GM19328 (cell line): Measurements from ENCODE around the gene KIF1A.

ENCODE experiments used
- ATAC-seq: cut with Tn5 transposase; IDR thresholded peaks from one replicate; pipeline ENCODE4 v1.9.1; 2021; ENCODE audit warnings: mild to moderate bottlenecking, moderate library complexity; ENCODE audit not compliant: unreplicated experiment

KIF1A gene

GRCh38 chr2:240819126-240819857 is 727 bp downstream of the KIF1A start:
- ATAC-seq = no peak

DNA sequence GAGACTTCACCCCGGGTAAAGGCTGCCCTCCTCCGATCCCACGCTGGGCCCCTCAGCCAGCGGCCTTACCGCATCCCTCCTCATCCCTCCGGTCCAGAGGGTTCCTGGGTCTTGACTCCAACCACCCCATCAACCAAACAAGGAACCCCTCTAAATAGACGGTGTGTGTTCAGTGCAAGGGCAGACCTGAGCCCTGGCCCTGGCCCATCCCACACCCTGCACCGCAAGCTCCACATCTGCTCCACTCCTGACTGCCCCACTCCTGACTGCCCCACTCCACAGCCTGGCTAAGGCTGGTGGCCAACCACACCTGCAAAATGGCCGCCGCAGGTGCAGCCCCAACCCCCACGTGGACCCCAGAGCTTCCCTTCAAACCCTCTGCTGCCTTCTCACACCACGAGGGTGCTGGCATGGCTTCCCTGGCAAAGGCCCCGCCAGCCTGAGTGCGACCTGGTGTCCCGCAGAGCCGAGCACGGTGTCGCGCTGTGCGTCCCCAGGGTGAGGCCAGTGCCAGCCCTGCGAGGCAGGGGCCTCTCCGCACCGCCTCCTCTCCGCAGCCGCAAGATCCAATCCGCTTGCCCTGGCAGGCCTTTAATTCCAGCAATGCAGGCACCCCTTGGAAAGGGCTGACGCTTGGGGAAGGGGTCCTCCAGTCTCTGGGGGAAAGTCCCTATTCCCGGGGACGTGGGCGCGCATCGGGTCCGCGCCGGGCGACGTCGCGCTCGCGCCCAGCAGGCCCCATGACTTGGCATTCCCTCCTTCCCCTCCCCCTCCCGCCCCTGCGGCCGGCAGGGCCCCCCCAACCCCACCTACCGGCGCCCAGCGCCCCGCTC is 1.5 kb downstream of the KIF1A start:
- no peak for ATAC-seq

DNA sequence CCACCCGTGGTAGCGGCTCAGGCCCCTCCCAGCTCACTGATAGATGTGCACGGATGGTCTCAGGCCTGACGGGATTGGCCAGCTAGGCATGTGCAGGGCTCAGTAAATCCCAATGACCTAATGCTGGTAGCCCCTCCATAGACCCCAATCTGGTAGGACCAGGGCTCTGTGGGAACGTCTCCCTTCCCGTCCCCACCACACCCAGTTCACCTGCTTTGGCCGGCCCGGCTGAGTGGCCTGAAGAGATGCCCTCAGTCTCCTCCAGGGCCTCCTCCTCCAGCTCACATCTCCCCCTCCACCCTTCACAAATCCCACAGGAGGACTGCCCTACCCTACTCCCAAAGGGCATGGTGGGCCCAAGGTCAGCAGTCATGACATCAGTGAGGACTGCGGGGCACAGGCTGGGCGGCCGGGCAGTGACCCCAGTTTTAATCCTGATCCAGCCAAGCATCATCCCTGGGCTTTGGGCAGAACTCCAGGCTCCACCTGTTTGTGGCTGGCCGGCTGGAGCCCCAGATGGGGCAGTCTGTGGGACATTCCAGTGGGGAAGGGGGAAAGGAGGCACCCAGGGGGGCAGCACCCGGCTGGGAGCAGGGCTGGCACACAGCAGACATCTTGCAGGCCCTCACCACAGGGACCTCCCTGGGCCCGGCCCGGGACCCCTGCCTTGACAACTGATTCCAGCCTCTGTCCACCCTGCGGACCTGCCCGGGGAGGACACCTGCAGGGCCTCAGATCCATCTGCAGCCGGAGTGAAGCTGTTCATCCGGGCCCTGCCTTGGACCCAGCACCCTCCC is 2.3 kb downstream of the KIF1A start:
- ATAC-seq = no peak

- ATAC-seq = no peak
These were observed 3.2 kb downstream of the KIF1A start for GRCh38 chr2:240816584-240817495.

DNA sequence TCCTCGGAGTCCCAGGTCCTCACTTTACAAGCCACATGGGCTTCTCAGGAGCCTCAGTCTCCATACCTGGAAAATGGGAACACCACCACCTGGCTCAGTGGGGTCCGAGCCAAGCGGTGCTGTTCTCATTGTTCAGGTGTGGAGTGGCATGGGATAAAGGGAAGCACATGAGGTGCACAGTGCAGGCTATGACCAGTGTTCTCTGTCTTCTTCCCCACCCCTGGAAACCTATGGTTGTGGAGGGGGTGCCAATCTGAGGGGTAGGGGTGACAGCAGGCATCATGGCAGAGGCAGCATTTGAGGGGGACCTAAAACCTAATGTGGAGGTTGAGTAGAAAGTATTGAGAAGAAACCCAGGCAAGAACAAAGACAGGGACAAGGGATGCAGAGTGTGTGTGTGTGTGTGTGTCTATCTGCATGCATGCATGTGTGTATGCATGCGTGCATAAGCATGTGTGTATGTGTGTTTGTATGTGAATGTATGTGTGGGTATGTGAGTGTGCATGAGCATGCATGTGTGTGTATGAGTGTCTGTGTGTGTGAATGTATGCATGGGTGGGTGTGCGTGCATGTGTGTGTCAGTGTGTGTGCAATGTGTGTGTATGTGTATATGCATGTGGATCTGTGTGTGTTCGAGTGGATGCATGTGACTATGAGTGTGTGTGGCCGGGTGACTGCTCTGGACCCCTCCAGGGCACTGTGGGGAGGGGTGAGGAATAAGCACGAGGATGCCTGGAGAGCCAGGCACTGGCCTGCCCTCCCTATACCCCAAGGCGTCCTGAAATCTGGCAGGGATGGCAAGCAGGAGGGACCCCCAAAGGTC is 4.0 kb downstream of the KIF1A start:
- no peak for ATAC-seq

DNA sequence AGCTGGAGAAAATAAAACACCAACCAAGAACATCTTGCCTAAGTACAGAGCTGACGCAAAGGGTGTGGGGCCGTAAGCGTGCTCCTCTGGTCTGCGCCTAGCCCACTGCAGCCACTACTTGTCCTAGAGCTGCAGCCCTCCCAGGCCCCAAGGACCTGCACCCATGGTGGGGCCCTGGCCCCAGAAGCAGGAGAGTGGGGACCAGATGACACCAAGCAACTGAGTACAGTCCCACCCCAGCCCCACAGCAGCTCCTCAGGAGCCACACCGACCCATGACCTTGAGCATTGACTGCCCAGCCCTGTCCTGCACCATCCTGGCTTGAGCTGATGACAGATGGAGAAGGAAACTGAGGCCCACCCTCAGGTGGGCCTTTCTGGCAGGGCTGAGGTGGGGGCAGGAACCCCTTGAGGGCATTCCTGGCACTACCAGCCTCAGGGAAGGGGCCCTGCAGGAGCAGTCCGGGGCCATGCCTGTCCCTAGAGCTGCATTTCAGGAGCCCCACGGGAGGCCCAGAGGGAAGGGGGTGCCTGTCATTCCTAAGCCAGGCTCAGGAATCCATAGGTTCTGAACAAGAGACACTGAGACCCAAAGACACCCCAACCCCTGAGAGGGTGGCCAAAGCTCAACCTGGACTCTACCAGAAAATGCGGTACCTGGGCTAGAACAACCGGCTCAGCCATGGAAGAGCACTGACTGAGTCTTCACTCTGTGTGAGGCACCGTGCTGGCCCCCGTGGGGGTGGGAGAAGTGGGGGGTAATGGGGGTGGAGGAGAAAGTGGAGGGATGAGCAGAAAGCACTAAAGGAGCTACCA is 4.9 kb downstream of the KIF1A start:
- ATAC-seq = no peak

GRCh38 chr2:240814280-240814679 is 5.7 kb downstream of the KIF1A start:
- ATAC-seq = no peak

GRCh38 chr2:240813231-240813921 is 6.6 kb downstream of the KIF1A start:
- ATAC-seq = no peak

- ATAC-seq = no peak
These were observed 7.3 kb downstream of the KIF1A start for GRCh38 chr2:240812721-240813120.

GRCh38 chr2:240812301-240812680 is 7.7 kb downstream of the KIF1A start:
- no peak for ATAC-seq

- no peak for ATAC-seq
These were observed 8.4 kb downstream of the KIF1A start for GRCh38 chr2:240811346-240812300.

DNA sequence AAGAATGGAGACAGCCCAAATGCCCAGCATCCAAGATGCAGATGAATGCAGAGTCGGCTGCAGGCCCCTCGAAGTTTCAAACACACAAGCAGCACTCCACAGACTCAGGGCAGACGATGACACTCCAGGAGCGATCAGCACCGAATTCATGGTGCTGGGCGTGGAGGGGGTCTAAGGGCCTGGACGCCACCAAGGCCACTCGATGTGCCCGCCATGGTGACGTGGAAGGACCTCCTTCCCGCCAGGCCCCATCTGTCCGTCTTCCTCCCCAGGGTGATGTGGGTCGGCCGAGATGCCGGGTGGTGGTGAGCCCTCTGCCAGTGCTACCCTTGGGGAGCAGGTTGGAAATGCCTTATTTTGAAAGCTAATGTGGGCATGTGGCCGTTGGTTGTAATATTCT is 9.4 kb downstream of the KIF1A start:
- no peak for ATAC-seq

GRCh38 chr2:240810199-240810598 is 9.8 kb downstream of the KIF1A start:
- no peak for ATAC-seq

DNA sequence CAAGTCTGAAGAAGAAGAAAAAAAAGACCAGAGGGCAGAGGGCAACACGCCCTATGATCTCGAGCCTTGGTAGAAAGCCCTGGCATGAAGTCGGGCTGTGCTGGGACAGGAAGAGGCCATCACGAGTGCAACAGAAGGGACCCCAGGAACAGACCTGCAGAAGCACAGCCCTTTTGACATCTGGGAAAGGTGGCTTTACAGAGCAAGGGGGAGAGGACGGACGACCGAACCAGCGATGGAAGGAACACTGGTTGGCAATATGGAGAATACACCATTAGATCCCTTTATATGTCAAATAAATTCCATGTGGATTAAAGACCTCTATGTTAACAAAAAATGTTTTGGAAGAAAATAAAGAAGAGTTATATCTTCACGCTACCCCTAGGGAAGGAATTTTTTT is 10.7 kb downstream of the KIF1A start:
- ATAC-seq = no peak

DNA sequence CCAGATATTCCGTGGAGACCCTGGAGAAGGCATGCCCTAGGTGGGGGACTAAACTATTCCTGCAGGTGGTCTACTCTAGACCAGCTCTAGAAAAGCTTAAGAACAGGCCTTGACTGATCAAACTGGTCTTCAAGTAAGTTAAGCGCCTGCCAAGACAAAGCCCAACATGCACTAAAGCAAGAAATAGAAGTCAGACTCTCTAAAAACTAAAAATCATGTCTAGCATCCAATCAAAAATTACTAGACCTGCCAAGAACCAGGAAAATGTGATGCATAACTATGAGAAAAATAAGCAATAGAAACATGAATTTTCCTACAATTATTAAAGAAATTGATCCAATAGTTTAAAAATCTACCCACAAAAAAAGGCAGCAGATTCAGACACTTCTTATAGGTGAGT is 13.6 kb downstream of the KIF1A start:
- no peak for ATAC-seq

DNA sequence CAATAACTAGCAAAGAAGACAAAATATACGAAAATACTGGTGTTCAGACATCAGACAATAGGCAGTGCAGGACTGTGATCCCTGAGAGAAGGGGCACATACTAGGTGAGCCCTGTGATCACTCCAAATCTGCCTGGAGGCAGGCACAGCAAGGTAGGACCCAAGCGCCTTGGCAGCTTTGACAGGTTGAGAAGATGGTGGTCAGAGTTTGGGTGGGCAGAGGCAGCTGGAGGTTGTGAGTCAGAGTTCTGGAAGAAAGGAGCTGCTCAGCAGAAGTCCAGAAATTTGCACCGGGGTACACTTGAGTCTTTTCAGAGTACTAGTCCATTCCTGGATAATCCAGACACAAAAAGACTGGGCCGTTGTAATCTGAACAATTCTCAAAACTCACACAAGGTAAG is 14.0 kb downstream of the KIF1A start:
- ATAC-seq = no peak

DNA sequence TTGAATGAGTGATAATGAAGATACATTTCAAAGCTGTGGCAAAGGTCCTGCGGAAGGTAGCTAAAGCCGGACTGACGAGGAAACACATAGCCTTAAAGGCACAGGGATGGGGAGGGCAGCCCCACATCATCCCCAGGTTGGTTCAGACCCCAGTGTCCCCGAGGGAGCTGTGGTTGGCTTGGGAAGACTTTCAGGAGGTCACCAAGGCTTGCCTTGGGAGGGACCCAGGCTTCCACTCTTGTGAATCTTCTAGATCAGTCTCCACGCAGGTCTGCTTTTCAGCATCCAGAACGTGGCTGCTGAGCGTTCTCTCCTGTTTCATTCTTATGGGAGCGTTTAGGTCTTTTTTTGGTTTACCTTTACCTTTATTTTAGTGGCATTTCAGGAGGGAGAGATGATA is 16.8 kb downstream of the KIF1A start:
- ATAC-seq = no peak
